Measurements from ENCODE around the gene RNF186. TPM values are rescaled to one million over a fixed set of nuclear protein-coding genes. Genes with fewer than 3 reads are reported as not detected.
A peak's percentile ranks its signal among the peaks of the same experiment; 100 is the strongest.
"Not testable (repeated sequence)": the region's sequence is repeated elsewhere in the genome, so short reads cannot be mapped to it uniquely, and the experiment has no call there.

RNF186 gene
- total RNA-seq, 1 experiment from 2014 or later = not detected

DNA sequence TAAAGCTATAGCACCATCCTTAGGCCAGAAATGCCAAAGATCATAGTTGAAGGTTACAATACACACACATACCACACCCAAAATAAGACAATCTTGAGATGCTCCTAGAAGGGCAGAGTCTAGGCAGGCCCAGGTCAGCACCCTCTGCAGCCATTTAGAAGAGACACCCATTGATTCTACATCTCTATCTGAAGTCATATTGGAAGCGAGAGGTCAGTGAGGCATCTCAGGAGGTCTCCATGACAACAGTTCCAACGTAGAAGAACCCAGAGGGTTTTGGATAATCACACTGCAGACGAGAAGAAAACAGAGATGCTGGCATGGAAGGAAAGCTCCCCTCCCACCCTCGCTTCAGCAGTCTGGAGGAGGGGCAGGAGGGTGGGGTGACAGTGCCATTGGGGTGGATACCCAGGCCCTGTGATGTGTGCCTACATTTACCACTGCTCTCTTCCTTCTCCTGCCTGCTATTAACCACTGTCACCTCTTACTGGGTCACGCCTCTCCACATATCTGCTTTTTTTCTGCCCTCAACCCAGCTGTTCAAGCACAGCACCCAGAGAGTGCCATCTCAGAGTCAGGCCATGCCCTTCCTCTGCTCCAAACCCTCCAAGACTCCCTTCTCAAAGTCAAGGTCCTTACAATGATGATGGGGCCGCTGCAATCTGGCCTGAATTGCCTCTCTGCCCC, 21.6 kb downstream of the RNF186 start:
- TF ChIP-seq, protein P1, sequence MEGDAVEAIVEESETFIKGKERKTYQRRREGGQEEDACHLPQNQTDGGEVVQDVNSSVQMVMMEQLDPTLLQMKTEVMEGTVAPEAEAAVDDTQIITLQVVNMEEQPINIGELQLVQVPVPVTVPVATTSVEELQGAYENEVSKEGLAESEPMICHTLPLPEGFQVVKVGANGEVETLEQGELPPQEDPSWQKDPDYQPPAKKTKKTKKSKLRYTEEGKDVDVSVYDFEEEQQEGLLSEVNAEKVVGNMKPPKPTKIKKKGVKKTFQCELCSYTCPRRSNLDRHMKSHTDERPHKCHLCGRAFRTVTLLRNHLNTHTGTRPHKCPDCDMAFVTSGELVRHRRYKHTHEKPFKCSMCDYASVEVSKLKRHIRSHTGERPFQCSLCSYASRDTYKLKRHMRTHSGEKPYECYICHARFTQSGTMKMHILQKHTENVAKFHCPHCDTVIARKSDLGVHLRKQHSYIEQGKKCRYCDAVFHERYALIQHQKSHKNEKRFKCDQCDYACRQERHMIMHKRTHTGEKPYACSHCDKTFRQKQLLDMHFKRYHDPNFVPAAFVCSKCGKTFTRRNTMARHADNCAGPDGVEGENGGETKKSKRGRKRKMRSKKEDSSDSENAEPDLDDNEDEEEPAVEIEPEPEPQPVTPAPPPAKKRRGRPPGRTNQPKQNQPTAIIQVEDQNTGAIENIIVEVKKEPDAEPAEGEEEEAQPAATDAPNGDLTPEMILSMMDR (IDR thresholded peaks at IDR 0.05; ENCODE audit: unreplicated experiment) = no peak
- H3K9me3 Mint-ChIP-seq (ENCODE audit: low read depth, unreplicated experiment) = no peaks in the 10 kb centered on the region
- intact Hi-C loops (cut with micrococcal nuclease; ENCODE audit: unreplicated experiment) = no loop called here
- H3K4me1 Mint-ChIP-seq (ENCODE audit: low read depth, unreplicated experiment) = no peaks in the 10 kb centered on the region
- CTCF ChIA-PET = no interaction called here
- no TSS peak for BruUV-seq (replicated peaks)
- H3K27ac Mint-ChIP-seq (ENCODE audit: unreplicated experiment) = no peak overlapping the region
- no peak for DNase-seq
- no peak overlapping the region for H3K4me3 Mint-ChIP-seq (ENCODE audit: low read depth, unreplicated experiment)
- H3K27me3 Mint-ChIP-seq (ENCODE audit: unreplicated experiment) = no peaks in the 10 kb centered on the region
- H3K36me3 Mint-ChIP-seq (ENCODE audit: insufficient read depth, unreplicated experiment) = no peaks in the 10 kb centered on the region

DNA sequence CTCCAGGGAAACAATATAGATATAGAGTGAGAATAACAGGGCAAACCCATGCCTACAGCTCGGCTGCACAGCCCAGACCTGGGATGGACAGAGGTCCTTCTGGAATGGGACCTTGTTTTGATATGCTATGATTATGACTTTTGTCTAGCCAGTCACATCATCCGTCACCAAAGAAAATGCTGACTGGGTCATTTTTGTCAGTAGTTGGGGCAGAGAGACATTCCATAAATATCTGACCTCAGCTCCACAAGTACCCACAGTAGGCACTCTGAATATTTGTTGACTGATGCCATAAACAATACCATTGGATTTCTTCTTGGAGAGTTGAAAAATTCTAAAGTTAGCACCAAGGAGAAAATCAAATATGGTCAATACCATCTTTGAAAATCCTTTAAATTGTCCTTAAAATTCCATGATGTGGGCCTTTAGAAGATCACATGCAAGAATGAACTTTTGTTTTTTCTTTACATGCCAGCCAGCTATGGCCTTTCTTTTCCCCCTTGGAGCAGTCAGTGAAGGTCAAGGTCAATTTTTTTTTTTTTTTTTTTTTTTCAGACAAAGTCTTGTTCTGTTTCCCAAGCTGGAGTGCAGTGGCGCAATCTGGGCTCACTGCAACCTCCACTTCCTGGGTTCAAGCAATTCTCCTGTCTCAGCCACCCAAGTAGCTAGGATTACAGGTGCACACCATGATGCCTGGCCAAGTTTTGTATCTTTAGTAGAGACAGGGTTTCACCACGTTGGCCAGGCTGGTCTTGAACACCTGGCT, 22.7 kb downstream of the RNF186 start:
- no peak for DNase-seq
- BruUV-seq (replicated peaks) = no TSS peak
- TF ChIP-seq, protein P1 (IDR thresholded peaks at IDR 0.05; ENCODE audit: unreplicated experiment) = no peak
- no peak overlapping the region for H3K27ac Mint-ChIP-seq (ENCODE audit: unreplicated experiment)
- intact Hi-C loops (cut with micrococcal nuclease; ENCODE audit: unreplicated experiment) = no loop called here
- H3K36me3 Mint-ChIP-seq (ENCODE audit: insufficient read depth, unreplicated experiment) = no peaks in the 10 kb centered on the region
- no peaks in the 10 kb centered on the region for H3K9me3 Mint-ChIP-seq (ENCODE audit: low read depth, unreplicated experiment)
- CTCF ChIA-PET = no interaction called here
- no peaks in the 10 kb centered on the region for H3K27me3 Mint-ChIP-seq (ENCODE audit: unreplicated experiment)
- H3K4me1 Mint-ChIP-seq (ENCODE audit: low read depth, unreplicated experiment) = peaks cover 3% of the 10 kb centered on the region
- no peak overlapping the region for H3K4me3 Mint-ChIP-seq (ENCODE audit: low read depth, unreplicated experiment)

DNA sequence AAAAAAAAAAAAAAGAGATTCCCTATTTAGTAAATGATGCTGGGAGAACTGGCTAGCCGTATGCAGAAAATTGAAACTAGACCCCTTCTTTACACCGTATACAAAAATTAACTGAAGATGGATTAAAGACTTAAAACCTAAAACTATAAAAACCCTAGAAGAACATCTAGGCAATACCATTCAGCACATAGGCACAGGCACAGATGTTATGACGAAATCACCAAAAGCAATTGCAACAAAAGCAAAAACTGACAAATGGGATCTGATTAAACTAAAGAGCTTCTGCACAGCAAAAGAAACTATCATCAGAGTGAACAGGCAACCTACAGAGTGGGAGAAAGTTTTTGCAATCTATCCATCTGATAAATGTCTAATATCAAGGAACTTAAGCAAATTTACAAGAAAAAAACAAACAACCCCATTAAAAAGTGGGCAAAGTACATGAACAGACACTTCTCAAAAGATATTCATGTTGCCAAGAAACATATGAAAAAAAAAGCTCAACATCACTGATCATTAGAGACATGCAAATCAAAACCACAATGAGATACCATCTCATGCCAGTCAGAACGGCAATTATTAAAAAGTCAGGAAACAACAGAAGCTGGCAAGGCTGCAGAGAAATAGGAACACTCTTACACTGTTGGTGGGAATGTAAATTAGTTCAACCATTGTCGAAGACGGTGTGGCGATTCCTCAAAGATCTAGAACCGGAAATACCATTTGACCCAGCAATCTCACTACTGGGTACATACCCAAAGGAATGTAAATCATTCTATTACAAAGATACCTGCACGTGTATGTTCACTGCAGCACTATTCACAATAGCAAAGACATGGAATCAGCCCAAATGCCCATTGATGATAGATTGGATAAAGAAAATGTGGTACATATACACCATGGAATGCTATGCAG, 24.8 kb downstream of the RNF186 start:
- not testable (repeated sequence) for DNase-seq

DNA sequence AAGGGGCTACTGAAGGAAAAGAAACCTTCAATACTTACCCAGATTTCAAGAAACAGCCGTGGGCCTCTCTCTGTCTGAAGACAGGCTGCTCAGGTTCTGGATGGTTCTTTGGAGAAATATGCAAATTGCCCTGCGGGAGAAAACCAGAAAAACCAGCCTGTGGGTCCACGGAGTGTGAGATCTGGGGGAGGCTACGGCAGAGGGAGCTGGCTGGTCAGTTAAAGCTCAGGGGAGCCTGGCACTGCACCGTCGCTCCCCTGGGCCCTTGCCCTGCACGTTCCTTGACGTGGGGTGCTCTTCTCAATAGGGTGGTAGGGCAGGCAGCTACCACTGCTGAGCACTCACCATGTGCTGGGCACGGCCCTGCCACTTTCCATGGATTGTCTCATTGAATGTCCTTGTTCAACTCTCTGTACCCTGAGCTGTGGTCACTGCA, 28.1 kb downstream of the RNF186 start:
- intact Hi-C loops (cut with micrococcal nuclease; ENCODE audit: unreplicated experiment) = no loop called here
- DNase-seq = peak; percentile 58
- no TSS peak for BruUV-seq (replicated peaks)
- CTCF ChIA-PET = interaction anchor here (0.8 to 1.1 kb wide), 2 partner anchors 15 to 18 kb away, joined by 3 read pairs; no protein-coding TSS in a partner anchor
- no peaks in the 10 kb centered on the region for H3K9me3 Mint-ChIP-seq (ENCODE audit: low read depth, unreplicated experiment)
- no peak overlapping the region for H3K27ac Mint-ChIP-seq (ENCODE audit: unreplicated experiment)
- no peak overlapping the region for H3K4me3 Mint-ChIP-seq (ENCODE audit: low read depth, unreplicated experiment)
- H3K27me3 Mint-ChIP-seq (ENCODE audit: unreplicated experiment) = no peaks in the 10 kb centered on the region
- peaks cover 30% of the 10 kb centered on the region for H3K4me1 Mint-ChIP-seq (ENCODE audit: low read depth, unreplicated experiment)
- no peaks in the 10 kb centered on the region for H3K36me3 Mint-ChIP-seq (ENCODE audit: insufficient read depth, unreplicated experiment)
- TF ChIP-seq, protein P1 (IDR thresholded peaks at IDR 0.05; ENCODE audit: unreplicated experiment) = no peak

More for the DNA sequence above, 24.8 kb downstream of the RNF186 start:
- CTCF ChIA-PET; H3K36me3 Mint-ChIP-seq (ENCODE audit: insufficient read depth, unreplicated experiment); H3K27me3 Mint-ChIP-seq (ENCODE audit: unreplicated experiment); H3K27ac Mint-ChIP-seq (ENCODE audit: unreplicated experiment); BruUV-seq (replicated peaks); H3K9me3 Mint-ChIP-seq (ENCODE audit: low read depth, unreplicated experiment); intact Hi-C loops (cut with micrococcal nuclease; ENCODE audit: unreplicated experiment); H3K4me3 Mint-ChIP-seq (ENCODE audit: low read depth, unreplicated experiment): not testable (repeated sequence)
- H3K4me1 Mint-ChIP-seq (ENCODE audit: low read depth, unreplicated experiment) = peaks cover 24% of the 10 kb centered on the region
